HepG2 (cell line): Measurements from ENCODE around the gene SUPT4H1. TPM values are rescaled to one million over a fixed set of nuclear protein-coding genes. Genes with fewer than 3 reads are reported as not detected.

Source experiments
- KDM2A ChIP-seq: sonication (generic); formaldehyde crosslinking; IDR thresholded peaks from 2 replicates; pipeline ENCODE4 v1.4.0; 2020; ENCODE audit warnings: low read depth, missing genetic modification reagents, borderline replicate concordance
- PHB2 ChIP-seq: fragments of 450-650 bp; IDR thresholded peaks from 2 replicates; pipeline ENCODE4 v1.6.1; 2018; ENCODE audit not compliant: partially characterized antibody
- POLR2AphosphoS2 ChIP-seq: IDR thresholded peaks from 2 replicates; pipeline ENCODE4 v1.6.1; 2011; ENCODE audit warnings: low read depth, low read length, improper control_type of control experiment
- TBL1XR1 ChIP-seq: fragments of 150-350 bp; IDR thresholded peaks from 2 replicates; pipeline ENCODE4 v1.6.1; 2014; ENCODE audit warnings: borderline replicate concordance, low read length; ENCODE audit not compliant: partially characterized antibody
- TP53 ChIP-seq: sonication (generic); formaldehyde crosslinking; conservative IDR thresholded peaks from 2 replicates; pipeline ENCODE4 v1.4.0; 2020; ENCODE audit warnings: missing genetic modification reagents
- ZNF562 ChIP-seq: sonication (generic); formaldehyde crosslinking; IDR thresholded peaks from 2 replicates; pipeline ENCODE4 v1.8.0; 2022; ENCODE audit warnings: missing genetic modification reagents, borderline replicate concordance
- ZNF589 ChIP-seq: sonication (generic); formaldehyde crosslinking; conservative IDR thresholded peaks from 2 replicates; pipeline ENCODE4 v1.8.0; 2022; ENCODE audit warnings: mild to moderate bottlenecking, moderate library complexity, missing genetic modification reagents
- polyA plus RNA-seq, 8 experiments: library from polyadenylated mRNA; depleted of rRNA in 3 of 8; stranded (reverse) in 7 of 8; unstranded in 1 of 8; fragments of >200 nt; fragmentation: Illumina TruSeq in 4 of 8; extraction: Trizol in 4 of 8; gene quantifications; 2 replicates each; pipeline versions ENCODE4 v1.2.1 to v1.2.3, GENCODE V29; 2011 to 2016; ENCODE audit warnings: low read depth in 4 of 8, missing spikeins in 1 of 8, mixed read lengths in 1 of 8; ENCODE audit not compliant: insufficient read depth in 1 of 8
- total RNA-seq, 5 experiments: library from RNA; depleted of rRNA; stranded (reverse); fragments of >200 nt; fragmentation: Illumina TruSeq; extraction: Trizol; gene quantifications; 2 replicates each; pipeline ENCODE4 v1.2.3, GENCODE V29; 2016; ENCODE audit warnings: low read depth in 1 of 5
- TF ChIP-seq, protein P1 (sequence below): sonication (generic); formaldehyde crosslinking; IDR thresholded peaks from 2 replicates; pipeline ENCODE4 v1.8.0; 2022; ENCODE audit warnings: mild to moderate bottlenecking, missing genetic modification reagents, moderate library complexity
- TF ChIP-seq, protein P2 (sequence below): IDR thresholded peaks from 2 replicates; pipeline ENCODE4 v1.6.1; 2016
- TF ChIP-seq, protein P3 (sequence below): sonication (generic); formaldehyde crosslinking; IDR thresholded peaks from 2 replicates; pipeline ENCODE4 v1.5.1; 2020; ENCODE audit warnings: mild to moderate bottlenecking, missing genetic modification reagents, borderline replicate concordance

SUPT4H1 gene
- total and polyA plus RNA-seq, 2 of the 13 experiments (the other 11 are each of a cell fraction or from before 2014, with no cell fraction given) = 155 to 244 TPM

DNA sequence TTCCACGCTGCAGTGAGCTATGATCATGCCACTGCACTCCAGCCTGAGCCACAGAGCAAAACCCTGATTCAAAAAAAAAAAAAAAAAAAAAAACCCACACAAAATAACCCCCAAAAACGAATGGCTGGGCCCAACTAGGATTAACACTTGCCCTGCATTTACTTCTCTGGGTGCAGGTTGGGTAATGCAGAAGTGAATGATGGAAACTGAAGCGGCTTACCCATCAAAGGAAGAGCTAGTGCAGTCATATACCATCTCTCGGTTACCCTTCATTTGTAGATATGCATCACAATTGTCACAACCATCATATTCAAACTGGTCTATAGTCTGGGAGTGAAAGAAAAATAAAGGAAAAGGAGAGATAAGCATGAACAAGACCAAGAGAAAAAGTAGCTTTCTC lies 819 bp downstream of the SUPT4H1 start (continued):
- TF ChIP-seq, protein P1, sequence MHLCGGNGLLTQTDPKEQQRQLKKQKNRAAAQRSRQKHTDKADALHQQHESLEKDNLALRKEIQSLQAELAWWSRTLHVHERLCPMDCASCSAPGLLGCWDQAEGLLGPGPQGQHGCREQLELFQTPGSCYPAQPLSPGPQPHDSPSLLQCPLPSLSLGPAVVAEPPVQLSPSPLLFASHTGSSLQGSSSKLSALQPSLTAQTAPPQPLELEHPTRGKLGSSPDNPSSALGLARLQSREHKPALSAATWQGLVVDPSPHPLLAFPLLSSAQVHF = no peak
- TF ChIP-seq, protein P2, sequence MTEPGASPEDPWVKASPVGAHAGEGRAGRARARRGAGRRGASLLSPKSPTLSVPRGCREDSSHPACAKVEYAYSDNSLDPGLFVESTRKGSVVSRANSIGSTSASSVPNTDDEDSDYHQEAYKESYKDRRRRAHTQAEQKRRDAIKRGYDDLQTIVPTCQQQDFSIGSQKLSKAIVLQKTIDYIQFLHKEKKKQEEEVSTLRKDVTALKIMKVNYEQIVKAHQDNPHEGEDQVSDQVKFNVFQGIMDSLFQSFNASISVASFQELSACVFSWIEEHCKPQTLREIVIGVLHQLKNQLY = no peak
- TF ChIP-seq ZNF589 (no peak), PHB2 (no peak), POLR2AphosphoS2 (no peak), TBL1XR1 (no peak), ZNF562 (CRISPR knock-in tag) (no peak), KDM2A (no peak), TP53 (CRISPR knock-in tag) (no peak)
- TF ChIP-seq, protein P3, sequence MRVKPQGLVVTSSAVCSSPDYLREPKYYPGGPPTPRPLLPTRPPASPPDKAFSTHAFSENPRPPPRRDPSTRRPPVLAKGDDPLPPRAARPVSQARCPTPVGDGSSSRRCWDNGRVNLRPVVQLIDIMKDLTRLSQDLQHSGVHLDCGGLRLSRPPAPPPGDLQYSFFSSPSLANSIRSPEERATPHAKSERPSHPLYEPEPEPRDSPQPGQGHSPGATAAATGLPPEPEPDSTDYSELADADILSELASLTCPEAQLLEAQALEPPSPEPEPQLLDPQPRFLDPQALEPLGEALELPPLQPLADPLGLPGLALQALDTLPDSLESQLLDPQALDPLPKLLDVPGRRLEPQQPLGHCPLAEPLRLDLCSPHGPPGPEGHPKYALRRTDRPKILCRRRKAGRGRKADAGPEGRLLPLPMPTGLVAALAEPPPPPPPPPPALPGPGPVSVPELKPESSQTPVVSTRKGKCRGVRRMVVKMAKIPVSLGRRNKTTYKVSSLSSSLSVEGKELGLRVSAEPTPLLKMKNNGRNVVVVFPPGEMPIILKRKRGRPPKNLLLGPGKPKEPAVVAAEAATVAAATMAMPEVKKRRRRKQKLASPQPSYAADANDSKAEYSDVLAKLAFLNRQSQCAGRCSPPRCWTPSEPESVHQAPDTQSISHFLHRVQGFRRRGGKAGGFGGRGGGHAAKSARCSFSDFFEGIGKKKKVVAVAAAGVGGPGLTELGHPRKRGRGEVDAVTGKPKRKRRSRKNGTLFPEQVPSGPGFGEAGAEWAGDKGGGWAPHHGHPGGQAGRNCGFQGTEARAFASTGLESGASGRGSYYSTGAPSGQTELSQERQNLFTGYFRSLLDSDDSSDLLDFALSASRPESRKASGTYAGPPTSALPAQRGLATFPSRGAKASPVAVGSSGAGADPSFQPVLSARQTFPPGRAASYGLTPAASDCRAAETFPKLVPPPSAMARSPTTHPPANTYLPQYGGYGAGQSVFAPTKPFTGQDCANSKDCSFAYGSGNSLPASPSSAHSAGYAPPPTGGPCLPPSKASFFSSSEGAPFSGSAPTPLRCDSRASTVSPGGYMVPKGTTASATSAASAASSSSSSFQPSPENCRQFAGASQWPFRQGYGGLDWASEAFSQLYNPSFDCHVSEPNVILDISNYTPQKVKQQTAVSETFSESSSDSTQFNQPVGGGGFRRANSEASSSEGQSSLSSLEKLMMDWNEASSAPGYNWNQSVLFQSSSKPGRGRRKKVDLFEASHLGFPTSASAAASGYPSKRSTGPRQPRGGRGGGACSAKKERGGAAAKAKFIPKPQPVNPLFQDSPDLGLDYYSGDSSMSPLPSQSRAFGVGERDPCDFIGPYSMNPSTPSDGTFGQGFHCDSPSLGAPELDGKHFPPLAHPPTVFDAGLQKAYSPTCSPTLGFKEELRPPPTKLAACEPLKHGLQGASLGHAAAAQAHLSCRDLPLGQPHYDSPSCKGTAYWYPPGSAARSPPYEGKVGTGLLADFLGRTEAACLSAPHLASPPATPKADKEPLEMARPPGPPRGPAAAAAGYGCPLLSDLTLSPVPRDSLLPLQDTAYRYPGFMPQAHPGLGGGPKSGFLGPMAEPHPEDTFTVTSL (CRISPR knock-in tag) = no peak
